Keratinocyte (primary cell): ENCODE measurements around the gene RSKR. TPM values are rescaled to one million over a fixed set of nuclear protein-coding genes. Genes with fewer than 3 reads are reported as not detected.

Experiments used
- DNase-seq: peaks from one replicate; pipeline ENCODE4 v3.0.0-alpha.2; 2011; ENCODE audit warnings: low read depth, missing footprints, low spot score
- FAIRE-seq: peaks from 2 replicates; lab custom pipeline; 2011; peaks lifted over from hg19 to GRCh38; lab: Jason Lieb, UNC
- H2AFZ ChIP-seq: 2 replicates; pipeline ENCODE4 v1.6.0; 2012; ENCODE audit warnings: low read length, control low read depth, inconsistent platforms; ENCODE audit not compliant: control insufficient read depth
- H3K27ac ChIP-seq: 2 replicates; pipeline ENCODE4 v1.5.1; 2011; ENCODE audit warnings: low read length; ENCODE audit not compliant: control insufficient read depth, insufficient read depth
- H3K27me3 ChIP-seq: 3 replicates; pipeline ENCODE4 v1.6.0; 2011; ENCODE audit warnings: low read length; ENCODE audit not compliant: control insufficient read depth, insufficient read depth; ENCODE audit errors: extremely low read depth
- H3K36me3 ChIP-seq, 2 experiments: 2 replicates in 1 of 2; 3 replicates in 1 of 2; pipeline ENCODE4 v1.5.1; 2011; ENCODE audit warnings: low read length in 2 of 2, mild to moderate bottlenecking in 1 of 2; ENCODE audit not compliant: control insufficient read depth in 2 of 2, insufficient read depth in 2 of 2; ENCODE audit errors: extremely low read depth in 1 of 2
- H3K4me1 ChIP-seq: 3 replicates; pipeline ENCODE4 v1.5.1; 2011; ENCODE audit warnings: low read length; ENCODE audit not compliant: control insufficient read depth, insufficient read depth; ENCODE audit errors: extremely low read depth
- H3K4me2 ChIP-seq: 3 replicates; pipeline ENCODE4 v1.6.0; 2011; ENCODE audit warnings: low read depth, low read length; ENCODE audit not compliant: control insufficient read depth, insufficient read depth; ENCODE audit errors: extremely low read depth
- H3K4me3 ChIP-seq, 3 experiments: fragments of 200-600 bp in 1 of 3; sonication (generic) in 1 of 3; 2 replicates in 2 of 3; 3 replicates in 1 of 3; pipeline ENCODE4 v1.5.1; 2011 to 2016; ENCODE audit warnings: low read length in 3 of 3, mild to moderate bottlenecking in 3 of 3, control low read depth in 2 of 3, inconsistent platforms in 1 of 3, low read depth in 1 of 3, mixed read lengths in 1 of 3, mixed run types in 1 of 3, moderate library complexity in 1 of 3; ENCODE audit not compliant: control insufficient read depth in 2 of 3, insufficient read depth in 2 of 3; ENCODE audit errors: extremely low read depth in 1 of 3
- H3K79me2 ChIP-seq: 2 replicates; pipeline ENCODE4 v1.6.0; 2012; ENCODE audit warnings: low read length; ENCODE audit not compliant: control insufficient read depth, insufficient read depth
- H3K9ac ChIP-seq: 3 replicates; pipeline ENCODE4 v1.6.0; 2011; ENCODE audit warnings: low read length; ENCODE audit not compliant: control insufficient read depth, insufficient read depth; ENCODE audit errors: extremely low read depth
- H3K9me1 ChIP-seq: 3 replicates; pipeline ENCODE4 v1.6.0; 2011; ENCODE audit warnings: low read length; ENCODE audit not compliant: control insufficient read depth, insufficient read depth; ENCODE audit errors: extremely low read depth
- H3K9me3 ChIP-seq: 2 replicates; pipeline ENCODE4 v1.5.1; 2012; ENCODE audit warnings: low read depth, low read length; ENCODE audit not compliant: control insufficient read depth
- H4K20me1 ChIP-seq: 3 replicates; pipeline ENCODE4 v1.6.0; 2011; ENCODE audit warnings: low read length; ENCODE audit not compliant: control insufficient read depth, insufficient read depth; ENCODE audit errors: extremely low read depth
- CTCF ChIP-seq, 3 experiments: IDR thresholded peaks in 1 of 3; conservative IDR thresholded peaks in 1 of 3; optimal IDR thresholded peaks in 1 of 3; 2 replicates in 2 of 3; 3 replicates in 1 of 3; pipeline versions ENCODE3 to v1.5.1; 2011; ENCODE audit warnings: low read length in 3 of 3, mild to moderate bottlenecking in 3 of 3, moderate library complexity in 2 of 3, control low read depth in 1 of 3, inconsistent platforms in 1 of 3; ENCODE audit not compliant: insufficient read depth in 2 of 3; ENCODE audit errors: extremely low read depth in 1 of 3
- EZH2 ChIP-seq: IDR thresholded peaks from one replicate; pipeline ENCODE4 v1.6.1; 2012; ENCODE audit warnings: inconsistent platforms, mild to moderate bottlenecking, low read length, moderate library complexity
- dilution Hi-C: fragments of 300-500 bp; cut with MboI; formaldehyde crosslinking; loops from one replicate; pipeline ENCODE4 v1.7.0; 2020; ENCODE audit warnings: low sequenced_read_pairs; ENCODE audit not compliant: extremely low pct_ligation_motif_present
- polyA plus RNA-seq, 5 experiments: library from polyadenylated mRNA; depleted of rRNA in 3 of 5; stranded (reverse) in 3 of 5; stranded (forward) in 1 of 5; unstranded in 1 of 5; fragments of >200 nt; gene quantifications; 1 replicate in 1 of 5; 2 replicates in 3 of 5; 3 replicates in 1 of 5; pipeline versions ENCODE4 v1.2.1 to v1.2.3, GENCODE V29; 2011 to 2012; ENCODE audit warnings: missing spikeins in 2 of 5, low read depth in 1 of 5, low replicate concordance in 1 of 5

The RSKR gene
- polyA plus RNA-seq, 1 donor (not counting 4 experiments of a cell fraction or from before 2014, with no cell fraction given), result 6.6 TPM

GRCh38 chr17:28584434-28584833 is 29.6 kb downstream of the RSKR start:
- no peak overlapping the region for H3K9ac ChIP-seq
- no peaks in the 10 kb centered on the region for H3K9me3 ChIP-seq
- dilution Hi-C loops, result no loop called here
- no peaks in the 10 kb centered on the region for H3K27me3 ChIP-seq
- no peaks in the 10 kb centered on the region for H3K79me2 ChIP-seq
- H3K36me3 ChIP-seq, result peaks cover 11 to 58% of the 10 kb centered on the region in 2 experiments
- no peak for TF ChIP-seq CTCF (optimal IDR thresholded peaks at IDR 0.05 in 1 of 3, IDR thresholded peaks at IDR 0.05 in 1 of 3, conservative IDR thresholded peaks at IDR 0.05 in 1 of 3; ENCODE audit: extremely low read depth in 1 of 3, insufficient read depth in 2 of 3, low read length in 3 of 3)
- no peak for TF ChIP-seq EZH2
- H4K20me1 ChIP-seq, result no peaks in the 10 kb centered on the region
- no peaks in the 10 kb centered on the region for H3K9me1 ChIP-seq
- no peak overlapping the region for H3K4me3 ChIP-seq
- H3K27ac ChIP-seq, result no peak overlapping the region
- H2AFZ ChIP-seq, result no peak overlapping the region
- H3K4me1 ChIP-seq, result no peaks in the 10 kb centered on the region
- no peak overlapping the region for H3K4me2 ChIP-seq
- FAIRE-seq (no peak), DNase-seq (no peak)

- H3K4me2 ChIP-seq, result no peak overlapping the region
- no peak overlapping the region for H3K4me3 ChIP-seq
- H3K9me3 ChIP-seq, result no peaks in the 10 kb centered on the region
- TF ChIP-seq EZH2 (no peak), CTCF (optimal IDR thresholded peaks at IDR 0.05 in 1 of 3, IDR thresholded peaks at IDR 0.05 in 1 of 3, conservative IDR thresholded peaks at IDR 0.05 in 1 of 3; ENCODE audit: extremely low read depth in 1 of 3, insufficient read depth in 2 of 3, low read length in 3 of 3) (no peak)
- H3K9me1 ChIP-seq, result no peaks in the 10 kb centered on the region
- H3K9ac ChIP-seq, result no peak overlapping the region
- no peak overlapping the region for H3K27ac ChIP-seq
- FAIRE-seq (no peak), DNase-seq (no peak)
- no peak overlapping the region for H2AFZ ChIP-seq
- dilution Hi-C loops, result no loop called here
- peaks cover 14 to 61% of the 10 kb centered on the region in 2 experiments for H3K36me3 ChIP-seq
- no peaks in the 10 kb centered on the region for H4K20me1 ChIP-seq
- no peaks in the 10 kb centered on the region for H3K79me2 ChIP-seq
- H3K4me1 ChIP-seq, result no peaks in the 10 kb centered on the region
- no peaks in the 10 kb centered on the region for H3K27me3 ChIP-seq
Observed at GRCh38 chr17:28582513-28582912, 31.5 kb downstream of the RSKR start.
